ENCODE measurements around the gene GUF1.

DNA sequence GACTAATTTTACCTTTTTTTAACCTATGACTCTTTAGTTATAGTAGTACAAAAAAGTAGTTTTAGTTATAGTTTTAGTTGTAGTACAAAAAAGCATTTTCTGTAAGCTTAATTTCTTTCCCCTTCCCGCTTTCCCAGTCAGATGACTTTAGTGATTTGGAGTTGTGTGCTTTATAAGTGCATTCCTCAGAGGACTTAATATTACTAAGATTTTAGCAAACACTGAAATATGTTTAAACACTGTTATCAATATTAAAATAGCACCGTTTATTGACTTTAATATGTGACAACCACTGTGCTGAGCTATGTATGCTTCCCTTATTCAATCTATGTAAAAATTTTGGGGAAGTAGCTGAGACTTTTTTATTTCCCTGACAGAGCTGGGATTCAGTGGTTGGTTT is 22.8 kb downstream of the GUF1 start:
- no peak for TF ChIP-seq EZH2 (IDR thresholded peaks at IDR 0.05; ENCODE audit: low read depth, unreplicated experiment)
- TF ChIP-seq, protein P1, sequence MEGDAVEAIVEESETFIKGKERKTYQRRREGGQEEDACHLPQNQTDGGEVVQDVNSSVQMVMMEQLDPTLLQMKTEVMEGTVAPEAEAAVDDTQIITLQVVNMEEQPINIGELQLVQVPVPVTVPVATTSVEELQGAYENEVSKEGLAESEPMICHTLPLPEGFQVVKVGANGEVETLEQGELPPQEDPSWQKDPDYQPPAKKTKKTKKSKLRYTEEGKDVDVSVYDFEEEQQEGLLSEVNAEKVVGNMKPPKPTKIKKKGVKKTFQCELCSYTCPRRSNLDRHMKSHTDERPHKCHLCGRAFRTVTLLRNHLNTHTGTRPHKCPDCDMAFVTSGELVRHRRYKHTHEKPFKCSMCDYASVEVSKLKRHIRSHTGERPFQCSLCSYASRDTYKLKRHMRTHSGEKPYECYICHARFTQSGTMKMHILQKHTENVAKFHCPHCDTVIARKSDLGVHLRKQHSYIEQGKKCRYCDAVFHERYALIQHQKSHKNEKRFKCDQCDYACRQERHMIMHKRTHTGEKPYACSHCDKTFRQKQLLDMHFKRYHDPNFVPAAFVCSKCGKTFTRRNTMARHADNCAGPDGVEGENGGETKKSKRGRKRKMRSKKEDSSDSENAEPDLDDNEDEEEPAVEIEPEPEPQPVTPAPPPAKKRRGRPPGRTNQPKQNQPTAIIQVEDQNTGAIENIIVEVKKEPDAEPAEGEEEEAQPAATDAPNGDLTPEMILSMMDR (conservative IDR thresholded peaks at IDR 0.05; ENCODE audit: low read depth in 2 of 2) = no peak
